HepG2 (cell line): ENCODE data around the gene SLC9A9. TPM values are rescaled to one million over a fixed set of nuclear protein-coding genes. Genes with fewer than 3 reads are reported as not detected.

Experiments
- ATAC-seq: fragments of 200-7000 bp; cut with Tn5 transposase; 3 replicates; pipeline ENCODE4 v1.9.1; 2020; ENCODE audit warnings: mild to moderate bottlenecking, moderate library complexity
- BruUV-seq: library from RNA; stranded (reverse); fragments of 400-500 nt; replicated peaks from 2 replicates; lab custom pipeline; 2021; lab: Mats Ljungman, UMichigan
- CTCF ChIA-PET: fragments of 300-600 bp; formaldehyde crosslinking; extraction: SDS; loops from one replicate; lab custom pipeline; 2021; ENCODE audit warnings: low total read pairs, inconsistent platforms, low intra/inter-chr PET ratio; lab: Yijun Ruan, JAX
- POLR2A ChIA-PET: fragments of 350-600 bp; sonication (Branson Sonifier 250); formaldehyde crosslinking; loops from one replicate; lab custom pipeline; 2020; ENCODE audit warnings: antibody characterized with exemption, inconsistent platforms; lab: Yijun Ruan, JAX
- DNase-seq: peaks from one replicate; pipeline ENCODE4 v3.0.0-alpha.2; 2015; ENCODE audit warnings: low spot score
- FAIRE-seq: peaks from 3 replicates; lab custom pipeline; 2011; peaks lifted over from hg19 to GRCh38; lab: Jason Lieb, UNC
- H2AFZ ChIP-seq: one replicate; pipeline ENCODE4 v1.6.1; 2011; ENCODE audit warnings: low read length, inconsistent platforms
- H3K27ac ChIP-seq: fragments of 300-600 bp; 3 replicates; pipeline ENCODE4 v1.8.0; 2011; ENCODE audit warnings: mixed run types, mild to moderate bottlenecking, mixed read lengths, low read length, inconsistent platforms; ENCODE audit not compliant: insufficient read depth; ENCODE audit errors: extremely low read length
- H3K27me3 ChIP-seq, 2 experiments: fragments of 200-600 bp in 1 of 2; 2 replicates in 1 of 2; 3 replicates in 1 of 2; pipeline versions ENCODE4 v1.6.0 to v1.8.0; 2011; ENCODE audit warnings: low read length in 2 of 2, mild to moderate bottlenecking in 2 of 2, moderate library complexity in 2 of 2, inconsistent platforms in 1 of 2; ENCODE audit not compliant: insufficient read depth in 2 of 2, control insufficient read depth in 1 of 2
- H3K36me3 ChIP-seq, 2 experiments: fragments of 200-600 bp in 1 of 2; replicated peaks in 1 of 2; 2 replicates in 1 of 2; 3 replicates in 1 of 2; pipeline versions ENCODE4 v1.5.1 to v1.8.0; 2011; ENCODE audit warnings: low read length in 2 of 2, inconsistent platforms in 1 of 2; ENCODE audit not compliant: insufficient read depth in 2 of 2, control insufficient read depth in 1 of 2
- H3K4me1 ChIP-seq: 2 replicates; pipeline ENCODE4 v1.5.1; 2012; ENCODE audit warnings: low read length, inconsistent platforms; ENCODE audit not compliant: insufficient read depth
- H3K4me2 ChIP-seq: 2 replicates; pipeline ENCODE4 v1.6.0; 2011; ENCODE audit warnings: low read depth, low read length, inconsistent platforms
- H3K4me3 ChIP-seq, 3 experiments: fragments of 200-600 bp in 1 of 3; sonication (generic), shearing (Covaris generic) in 1 of 3; replicated peaks in 1 of 3; 2 replicates each; pipeline ENCODE4 v1.5.1; 2011 to 2016; ENCODE audit warnings: low read length in 3 of 3, inconsistent platforms in 2 of 3, low read depth in 2 of 3, mild to moderate bottlenecking in 2 of 3, control low read depth in 1 of 3, mixed read lengths in 1 of 3; ENCODE audit not compliant: insufficient read depth in 1 of 3
- H3K79me2 ChIP-seq: one replicate; pipeline ENCODE4 v1.6.1; 2011; ENCODE audit warnings: low read length, inconsistent platforms; ENCODE audit not compliant: insufficient read depth
- H3K9ac ChIP-seq: 2 replicates; pipeline ENCODE4 v1.6.0; 2011; ENCODE audit warnings: mild to moderate bottlenecking, low read depth, low read length, inconsistent platforms; ENCODE audit not compliant: insufficient read depth
- H3K9me3 ChIP-seq: 2 replicates; pipeline ENCODE4 v1.5.1; 2012; ENCODE audit warnings: mild to moderate bottlenecking, low read length
- H4K20me1 ChIP-seq: 2 replicates; pipeline ENCODE4 v1.6.0; 2011; ENCODE audit warnings: inconsistent platforms, mild to moderate bottlenecking, low read length, moderate library complexity; ENCODE audit not compliant: insufficient read depth
- CAMTA2 ChIP-seq: sonication (generic); formaldehyde crosslinking; IDR thresholded peaks from 2 replicates; pipeline ENCODE4 v1.4.0; 2020; ENCODE audit warnings: mild to moderate bottlenecking, missing genetic modification reagents, borderline replicate concordance
- CCAR2 ChIP-seq: fragments of 200-400 bp; formaldehyde crosslinking; optimal IDR thresholded peaks from 2 replicates; pipeline ENCODE3; 2018; ENCODE audit warnings: low read depth, mild to moderate bottlenecking, low read length, moderate library complexity
- FOSL2 ChIP-seq: sonication (generic); formaldehyde crosslinking; IDR thresholded peaks from 2 replicates; pipeline ENCODE4 v1.4.0; 2020; ENCODE audit warnings: missing genetic modification reagents
- HNRNPLL ChIP-seq: fragments of 200-400 bp; formaldehyde crosslinking; IDR thresholded peaks from 2 replicates; pipeline ENCODE4 v1.6.1; 2017; ENCODE audit warnings: mild to moderate bottlenecking, low read depth, low read length; ENCODE audit not compliant: poor library complexity, severe bottlenecking
- ZMYM2 ChIP-seq: sonication (generic); formaldehyde crosslinking; IDR thresholded peaks from 2 replicates; pipeline ENCODE4 v1.8.0; 2022; ENCODE audit warnings: mild to moderate bottlenecking, missing genetic modification reagents
- ZNF235 ChIP-seq: sonication (generic); formaldehyde crosslinking; IDR thresholded peaks from 2 replicates; pipeline ENCODE4 v1.8.1; 2023; ENCODE audit warnings: mild to moderate bottlenecking, missing genetic modification reagents, borderline replicate concordance
- ZNF350 ChIP-seq: sonication (generic); formaldehyde crosslinking; IDR thresholded peaks from 2 replicates; pipeline ENCODE4 v1.4.0; 2020; ENCODE audit warnings: mild to moderate bottlenecking, low read depth, missing genetic modification reagents, borderline replicate concordance
- ZNF660 ChIP-seq: sonication (generic); formaldehyde crosslinking; IDR thresholded peaks from 2 replicates; pipeline ENCODE4 v1.5.1; 2020; ENCODE audit warnings: mild to moderate bottlenecking, low read depth, missing genetic modification reagents, borderline replicate concordance
- ZNF747 ChIP-seq: sonication (generic); formaldehyde crosslinking; IDR thresholded peaks from 2 replicates; pipeline ENCODE4 v1.8.1; 2023; ENCODE audit warnings: missing genetic modification reagents, mild to moderate bottlenecking, borderline replicate concordance
- ZNF780A ChIP-seq: sonication (generic); formaldehyde crosslinking; IDR thresholded peaks from 2 replicates; pipeline ENCODE4 v1.8.0; 2022; ENCODE audit warnings: mild to moderate bottlenecking, missing genetic modification reagents, moderate library complexity
- ZNF782 ChIP-seq: sonication (generic); formaldehyde crosslinking; IDR thresholded peaks from 2 replicates; pipeline ENCODE4 v1.4.0; 2020; ENCODE audit warnings: missing genetic modification reagents, mild to moderate bottlenecking, borderline replicate concordance
- ZSCAN20 ChIP-seq: sonication (generic); formaldehyde crosslinking; IDR thresholded peaks from 2 replicates; pipeline ENCODE4 v1.4.0; 2020; ENCODE audit warnings: missing genetic modification reagents, mild to moderate bottlenecking, borderline replicate concordance
- WGBS: methylation state at CpG from one replicate; pipeline ENCODE4 v1.1.6; 2017; ENCODE audit warnings: low lambda C conversion rate; 5-methylcytosine and 5-hydroxymethylcytosine counted together
- in situ Hi-C: cut with HindIII; loops from 2 replicates; pipeline ENCODE4 v1.10.0; 2017; ENCODE audit warnings: low pct_unique_long_range_greater_than_20kb; ENCODE audit not compliant: extremely low pct_ligation_motif_present
- intact Hi-C: fragments of 100-400 bp; cut with micrococcal nuclease; formaldehyde crosslinking; loops from one replicate; pipeline ENCODE4 v1.10.0; 2022; ENCODE audit not compliant: unreplicated experiment
- polyA plus RNA-seq, 8 experiments: library from polyadenylated mRNA; depleted of rRNA in 3 of 8; stranded (reverse) in 7 of 8; unstranded in 1 of 8; fragments of >200 nt; fragmentation: Illumina TruSeq in 4 of 8; extraction: Trizol in 4 of 8; gene quantifications; 2 replicates each; pipeline versions ENCODE4 v1.2.1 to v1.2.3, GENCODE V29; 2011 to 2016; ENCODE audit warnings: low read depth in 4 of 8, missing spikeins in 1 of 8, mixed read lengths in 1 of 8; ENCODE audit not compliant: insufficient read depth in 1 of 8
- total RNA-seq, 5 experiments: library from RNA; depleted of rRNA; stranded (reverse); fragments of >200 nt; fragmentation: Illumina TruSeq; extraction: Trizol; gene quantifications; 2 replicates each; pipeline ENCODE4 v1.2.3, GENCODE V29; 2016; ENCODE audit warnings: low read depth in 1 of 5
- TF ChIP-seq, protein P1 (sequence below), 2 experiments: sonication (generic) in 1 of 2; formaldehyde crosslinking in 1 of 2; IDR thresholded peaks; 2 replicates each; pipeline versions ENCODE4 v1.4.0 to v1.6.1; 2018 to 2020; ENCODE audit warnings: missing genetic modification reagents in 2 of 2, borderline replicate concordance in 1 of 2, low read depth in 1 of 2, mild to moderate bottlenecking in 1 of 2, missing biosample characterization in 1 of 2
- TF ChIP-seq, protein P2 (sequence below): IDR thresholded peaks from 2 replicates; pipeline ENCODE4 v1.6.1; 2016; ENCODE audit warnings: missing compliant biosample characterization, missing genetic modification reagents, borderline replicate concordance
- TF ChIP-seq, protein P3 (sequence below): sonication (generic); formaldehyde crosslinking; IDR thresholded peaks from 2 replicates; pipeline ENCODE4 v1.4.0; 2020; ENCODE audit warnings: missing genetic modification reagents
- TF ChIP-seq, protein P4 (sequence below): sonication (generic); formaldehyde crosslinking; IDR thresholded peaks from 2 replicates; pipeline ENCODE4 v1.8.1; 2023; ENCODE audit warnings: mild to moderate bottlenecking, missing genetic modification reagents, borderline replicate concordance
- TF ChIP-seq, protein P5 (sequence below): sonication (generic); formaldehyde crosslinking; IDR thresholded peaks from 2 replicates; pipeline ENCODE4 v1.5.1; 2020; ENCODE audit warnings: missing genetic modification reagents, mild to moderate bottlenecking, borderline replicate concordance

The SLC9A9 gene
- total and polyA plus RNA-seq, 2 of the 13 experiments (the other 11 are each of a cell fraction or from before 2014, with no cell fraction given) = not detected

DNA sequence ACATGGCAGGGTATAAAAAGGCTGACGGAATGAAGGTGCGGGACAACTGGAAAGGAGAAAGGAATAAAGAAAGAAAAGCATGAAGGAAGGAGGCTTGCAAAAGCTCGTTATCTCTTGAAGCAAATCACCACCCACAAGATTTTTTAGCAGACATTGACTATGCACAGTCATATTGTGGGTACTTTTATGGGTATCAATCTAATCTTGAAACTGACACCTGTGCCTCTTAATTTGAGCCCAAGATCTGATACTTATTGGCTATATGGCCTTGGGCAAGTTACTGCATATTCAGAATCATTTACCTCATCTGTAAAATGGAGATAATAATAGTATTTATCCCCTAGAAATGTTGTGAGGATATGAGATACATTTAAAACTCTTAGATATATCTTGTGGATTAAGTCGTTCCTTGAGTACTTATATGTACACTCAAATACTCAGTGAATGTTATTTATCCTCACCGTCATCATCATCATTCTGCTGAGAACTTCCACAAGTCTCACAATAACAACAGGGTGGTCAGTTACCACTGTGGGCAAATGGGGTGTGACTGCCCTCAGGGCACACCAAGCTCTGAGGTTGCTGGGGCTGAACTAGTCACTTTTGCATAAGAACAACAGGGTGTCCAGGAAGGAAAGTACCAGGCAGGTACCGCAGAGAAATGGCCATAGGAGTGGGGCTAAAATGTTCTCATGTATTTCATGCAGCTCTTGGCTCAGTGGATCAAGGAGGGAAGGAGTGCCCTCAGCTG is 266.1 kb downstream of the SLC9A9 start:
- no peak overlapping the region for H2AFZ ChIP-seq
- FAIRE-seq (no peak), DNase-seq (no peak), ATAC-seq (no peak)
- H3K27ac ChIP-seq = no peak overlapping the region
- no peaks in the 10 kb centered on the region for H4K20me1 ChIP-seq
- no TSS peak for BruUV-seq
- H3K4me2 ChIP-seq = no peak overlapping the region
- no peak overlapping the region for H3K4me3 ChIP-seq
- 2% methylated on average over 5 of the region's 6 CpGs for WGBS
- H3K79me2 ChIP-seq = no peaks in the 10 kb centered on the region
- no peaks in the 10 kb centered on the region for H3K4me1 ChIP-seq
- no peaks in the 10 kb centered on the region for H3K9me3 ChIP-seq
- no peak overlapping the region for H3K9ac ChIP-seq
- peaks cover 0 to 2% of the 10 kb centered on the region in 2 experiments; a peak in 2 of 5 replicates for H3K27me3 ChIP-seq
- H3K36me3 ChIP-seq = no peaks in the 10 kb centered on the region
- in situ Hi-C loops (no loop called here), intact Hi-C loops (no loop called here)
- POLR2A ChIA-PET = no interaction called here
- CTCF ChIA-PET = no interaction called here
- TF ChIP-seq ZSCAN20 (CRISPR knock-in tag) = no peak
- TF ChIP-seq, protein P1, sequence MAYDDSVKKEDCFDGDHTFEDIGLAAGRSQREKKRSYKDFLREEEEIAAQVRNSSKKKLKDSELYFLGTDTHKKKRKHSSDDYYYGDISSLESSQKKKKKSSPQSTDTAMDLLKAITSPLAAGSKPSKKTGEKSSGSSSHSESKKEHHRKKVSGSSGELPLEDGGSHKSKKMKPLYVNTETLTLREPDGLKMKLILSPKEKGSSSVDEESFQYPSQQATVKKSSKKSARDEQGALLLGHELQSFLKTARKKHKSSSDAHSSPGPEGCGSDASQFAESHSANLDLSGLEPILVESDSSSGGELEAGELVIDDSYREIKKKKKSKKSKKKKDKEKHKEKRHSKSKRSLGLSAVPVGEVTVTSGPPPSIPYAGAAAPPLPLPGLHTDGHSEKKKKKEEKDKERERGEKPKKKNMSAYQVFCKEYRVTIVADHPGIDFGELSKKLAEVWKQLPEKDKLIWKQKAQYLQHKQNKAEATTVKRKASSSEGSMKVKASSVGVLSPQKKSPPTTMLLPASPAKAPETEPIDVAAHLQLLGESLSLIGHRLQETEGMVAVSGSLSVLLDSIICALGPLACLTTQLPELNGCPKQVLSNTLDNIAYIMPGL (CRISPR knock-in tag; IDR thresholded peaks at IDR 0.05; ENCODE audit: borderline replicate concordance in 1 of 2, low read depth in 1 of 2) = no peak
- TF ChIP-seq ZNF350 = no peak
- no peak for TF ChIP-seq ZNF235 (CRISPR knock-in tag)
- no peak for TF ChIP-seq FOSL2
- no peak for TF ChIP-seq HNRNPLL
- TF ChIP-seq, protein P2, sequence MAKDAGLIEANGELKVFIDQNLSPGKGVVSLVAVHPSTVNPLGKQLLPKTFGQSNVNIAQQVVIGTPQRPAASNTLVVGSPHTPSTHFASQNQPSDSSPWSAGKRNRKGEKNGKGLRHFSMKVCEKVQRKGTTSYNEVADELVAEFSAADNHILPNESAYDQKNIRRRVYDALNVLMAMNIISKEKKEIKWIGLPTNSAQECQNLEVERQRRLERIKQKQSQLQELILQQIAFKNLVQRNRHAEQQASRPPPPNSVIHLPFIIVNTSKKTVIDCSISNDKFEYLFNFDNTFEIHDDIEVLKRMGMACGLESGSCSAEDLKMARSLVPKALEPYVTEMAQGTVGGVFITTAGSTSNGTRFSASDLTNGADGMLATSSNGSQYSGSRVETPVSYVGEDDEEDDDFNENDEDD (CRISPR knock-in tag) = no peak
- no peak for TF ChIP-seq ZNF782
- no peak for TF ChIP-seq ZMYM2
- no peak for TF ChIP-seq CCAR2
- no peak for TF ChIP-seq ZNF780A
- TF ChIP-seq, protein P3, sequence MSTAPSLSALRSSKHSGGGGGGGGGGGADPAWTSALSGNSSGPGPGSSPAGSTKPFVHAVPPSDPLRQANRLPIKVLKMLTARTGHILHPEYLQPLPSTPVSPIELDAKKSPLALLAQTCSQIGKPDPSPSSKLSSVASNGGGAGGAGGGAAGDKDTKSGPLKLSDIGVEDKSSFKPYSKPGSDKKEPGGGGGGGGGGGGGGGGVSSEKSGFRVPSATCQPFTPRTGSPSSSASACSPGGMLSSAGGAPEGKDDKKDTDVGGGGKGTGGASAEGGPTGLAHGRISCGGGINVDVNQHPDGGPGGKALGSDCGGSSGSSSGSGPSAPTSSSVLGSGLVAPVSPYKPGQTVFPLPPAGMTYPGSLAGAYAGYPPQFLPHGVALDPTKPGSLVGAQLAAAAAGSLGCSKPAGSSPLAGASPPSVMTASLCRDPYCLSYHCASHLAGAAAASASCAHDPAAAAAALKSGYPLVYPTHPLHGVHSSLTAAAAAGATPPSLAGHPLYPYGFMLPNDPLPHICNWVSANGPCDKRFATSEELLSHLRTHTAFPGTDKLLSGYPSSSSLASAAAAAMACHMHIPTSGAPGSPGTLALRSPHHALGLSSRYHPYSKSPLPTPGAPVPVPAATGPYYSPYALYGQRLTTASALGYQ (CRISPR knock-in tag) = no peak
- TF ChIP-seq ZNF660 (CRISPR knock-in tag) = no peak
- TF ChIP-seq CAMTA2 (CRISPR knock-in tag) = no peak
- TF ChIP-seq, protein P4, sequence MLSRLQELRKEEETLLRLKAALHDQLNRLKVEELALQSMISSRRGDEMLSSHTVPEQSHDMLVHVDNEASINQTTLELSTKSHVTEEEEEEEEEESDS = no peak
- TF ChIP-seq ZNF747 (CRISPR knock-in tag) = no peak
- TF ChIP-seq, protein P5, sequence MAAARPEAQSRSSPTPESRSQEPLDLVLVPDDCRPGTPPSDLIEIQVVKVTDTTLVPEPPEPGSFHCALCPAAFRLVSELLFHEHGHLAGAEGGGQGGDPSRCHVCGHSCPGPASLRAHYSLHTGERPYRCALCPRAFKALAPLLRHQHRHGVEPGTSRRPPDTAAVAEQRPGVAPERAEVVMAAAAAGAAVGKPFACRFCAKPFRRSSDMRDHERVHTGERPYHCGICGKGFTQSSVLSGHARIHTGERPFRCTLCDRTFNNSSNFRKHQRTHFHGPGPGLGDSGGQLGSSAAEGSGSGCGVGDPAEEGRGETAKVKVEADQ (CRISPR knock-in tag) = no peak
